A673 (cell line): Measurements from ENCODE around the gene CDC73. TPM values are rescaled to one million over a fixed set of nuclear protein-coding genes. Genes with fewer than 3 reads are reported as not detected.

Source experiments
- BruUV-seq: library from RNA; stranded (reverse); fragments of 400-500 nt; replicated peaks from 2 replicates; lab custom pipeline; 2021; lab: Mats Ljungman, UMichigan
- CTCF ChIA-PET: fragments of 300-600 bp; sonication (Branson Sonifier 250); formaldehyde crosslinking; loops from one replicate; lab custom pipeline; 2022; ENCODE audit warnings: antibody characterized with exemption; lab: Charles Lee
- POLR2A ChIA-PET: fragments of 300-600 bp; sonication (Branson Sonifier 250); formaldehyde crosslinking; loops from one replicate; lab custom pipeline; 2022; ENCODE audit warnings: antibody characterized with exemption; ENCODE audit not compliant: low non-redundant PET; lab: Charles Lee
- DNase-seq: peaks from one replicate; pipeline ENCODE4 v3.0.0-alpha.2; 2015; ENCODE audit warnings: low spot score
- H3K27ac ChIP-seq: fragments of 200-600 bp; sonication (generic); 2 replicates; pipeline ENCODE4 v1.5.1; 2016; ENCODE audit warnings: mixed run types, low read depth, mild to moderate bottlenecking, mixed read lengths, antibody characterized with exemption, low read length; ENCODE audit not compliant: poor library complexity, severe bottlenecking
- H3K27me3 ChIP-seq: fragments of 200-600 bp; sonication (generic); replicated peaks from 2 replicates; pipeline ENCODE4 v1.6.1; 2017; ENCODE audit warnings: mixed run types, low read depth, mild to moderate bottlenecking, mixed read lengths, antibody characterized with exemption, low read length; ENCODE audit not compliant: insufficient read depth, poor library complexity
- H3K36me3 ChIP-seq: fragments of 200-600 bp; sonication (generic); 2 replicates; pipeline ENCODE4 v1.6.1; 2016; ENCODE audit warnings: mixed run types, mild to moderate bottlenecking, mixed read lengths, antibody characterized with exemption, low read length; ENCODE audit not compliant: insufficient read depth, poor library complexity, severe bottlenecking
- H3K4me1 ChIP-seq: fragments of 200-600 bp; sonication (generic); 2 replicates; pipeline ENCODE4 v1.6.1; 2017; ENCODE audit warnings: mixed run types, mild to moderate bottlenecking, mixed read lengths, antibody characterized with exemption, low read length; ENCODE audit not compliant: insufficient read depth, poor library complexity, severe bottlenecking
- H3K4me3 ChIP-seq: fragments of 200-600 bp; sonication (generic); 2 replicates; pipeline ENCODE4 v1.5.1; 2016; ENCODE audit warnings: low read depth, mixed run types, mild to moderate bottlenecking, mixed read lengths, low read length; ENCODE audit not compliant: poor library complexity, severe bottlenecking
- H3K9me3 ChIP-seq: fragments of 200-600 bp; sonication (generic); 2 replicates; pipeline ENCODE4 v1.6.1; 2016; ENCODE audit warnings: mixed run types, low read depth, mild to moderate bottlenecking, mixed read lengths, antibody characterized with exemption, low read length; ENCODE audit not compliant: poor library complexity, severe bottlenecking
- CTCF ChIP-seq: fragments of 300-800, 200-600 bp; sonication (generic); conservative IDR thresholded peaks from 2 replicates; pipeline ENCODE4 v1.5.1; 2017; ENCODE audit warnings: low read depth, mild to moderate bottlenecking, antibody characterized with exemption, low read length, moderate library complexity, mixed read lengths
- EZH2 ChIP-seq: fragments of 200-600 bp; sonication (generic); IDR thresholded peaks from 2 replicates; pipeline ENCODE4 v1.6.1; 2017; ENCODE audit warnings: borderline replicate concordance, low read depth, mild to moderate bottlenecking, mixed read lengths, antibody characterized with exemption, low read length; ENCODE audit not compliant: poor library complexity, severe bottlenecking
- intact Hi-C: fragments of 100-400 bp; cut with micrococcal nuclease; formaldehyde crosslinking; loops from one replicate; pipeline ENCODE4 v1.10.0; 2022; ENCODE audit not compliant: unreplicated experiment
- total RNA-seq: library from RNA; stranded (reverse); gene quantifications from 2 replicates; pipeline ENCODE4 v1.2.3, GENCODE V29; 2021

Gene CDC73
- total RNA-seq, 1 experiment from 2014 or later, result 71.0 TPM

GRCh38 chr1:193087893-193088292 is 33.9 kb upstream of the CDC73 start:
- Histone ChIP-seq H3K27me3 (no peaks in the 10 kb centered on the region), H3K4me3 (no peak overlapping the region), H3K9me3 (no peaks in the 10 kb centered on the region), H3K27ac (no peak overlapping the region), H3K36me3 (peaks cover 55% of the 10 kb centered on the region), H3K4me1 (no peaks in the 10 kb centered on the region)
- no peak for DNase-seq
- BruUV-seq, result no TSS peak
- no peak for TF ChIP-seq CTCF
- no peak for TF ChIP-seq EZH2
- intact Hi-C loops, result no loop called here
- ChIA-PET POLR2A (no interaction called here), CTCF (no interaction called here)

- no peak for TF ChIP-seq CTCF
- TF ChIP-seq EZH2, result no peak
- CTCF ChIA-PET, result no interaction called here
- no peak for DNase-seq
- no peaks in the 10 kb centered on the region for H3K9me3 ChIP-seq
- POLR2A ChIA-PET, result no interaction called here
- no peaks in the 10 kb centered on the region for H3K4me1 ChIP-seq
- no peak overlapping the region for H3K4me3 ChIP-seq
- intact Hi-C loops, result no loop called here
- no peaks in the 10 kb centered on the region for H3K27me3 ChIP-seq
- no TSS peak for BruUV-seq
- no peak overlapping the region for H3K27ac ChIP-seq
- H3K36me3 ChIP-seq, result peaks cover 29% of the 10 kb centered on the region
Measured at GRCh38 chr1:193090865-193091264, 31.0 kb upstream of the CDC73 start.

GRCh38 chr1:193094112-193094511 is 27.7 kb upstream of the CDC73 start:
- Histone ChIP-seq H3K4me3 (no peak overlapping the region), H3K27me3 (no peaks in the 10 kb centered on the region), H3K9me3 (no peaks in the 10 kb centered on the region), H3K36me3 (peaks cover 40% of the 10 kb centered on the region), H3K27ac (no peak overlapping the region), H3K4me1 (no peaks in the 10 kb centered on the region)
- ChIA-PET CTCF (no interaction called here), POLR2A (no interaction called here)
- DNase-seq, result no peak
- no peak for TF ChIP-seq EZH2
- no peak for TF ChIP-seq CTCF
- no TSS peak for BruUV-seq
- intact Hi-C loops, result no loop called here
